ES-I3 (cell line): Measurements from ENCODE around the gene TMA7.

ENCODE experiments used
- H3K36me3 ChIP-seq: 2 replicates; pipeline ENCODE4 v1.6.1; 2013; ENCODE audit warnings: mild to moderate bottlenecking, low read length, control low read depth, moderate library complexity; ENCODE audit not compliant: insufficient read depth
- H3K4me1 ChIP-seq: 2 replicates; pipeline ENCODE4 v1.6.1; 2013; ENCODE audit warnings: mild to moderate bottlenecking, control low read depth, low read length; ENCODE audit not compliant: insufficient read depth
- H3K9ac ChIP-seq: 2 replicates; pipeline ENCODE4 v1.6.1; 2013; ENCODE audit warnings: low read depth, mild to moderate bottlenecking, low read length, moderate library complexity
- H3K9me3 ChIP-seq: 2 replicates; pipeline ENCODE4 v1.6.1; 2013; ENCODE audit warnings: mild to moderate bottlenecking, low read length, moderate library complexity; ENCODE audit not compliant: control insufficient read depth, insufficient read depth

Gene TMA7

DNA sequence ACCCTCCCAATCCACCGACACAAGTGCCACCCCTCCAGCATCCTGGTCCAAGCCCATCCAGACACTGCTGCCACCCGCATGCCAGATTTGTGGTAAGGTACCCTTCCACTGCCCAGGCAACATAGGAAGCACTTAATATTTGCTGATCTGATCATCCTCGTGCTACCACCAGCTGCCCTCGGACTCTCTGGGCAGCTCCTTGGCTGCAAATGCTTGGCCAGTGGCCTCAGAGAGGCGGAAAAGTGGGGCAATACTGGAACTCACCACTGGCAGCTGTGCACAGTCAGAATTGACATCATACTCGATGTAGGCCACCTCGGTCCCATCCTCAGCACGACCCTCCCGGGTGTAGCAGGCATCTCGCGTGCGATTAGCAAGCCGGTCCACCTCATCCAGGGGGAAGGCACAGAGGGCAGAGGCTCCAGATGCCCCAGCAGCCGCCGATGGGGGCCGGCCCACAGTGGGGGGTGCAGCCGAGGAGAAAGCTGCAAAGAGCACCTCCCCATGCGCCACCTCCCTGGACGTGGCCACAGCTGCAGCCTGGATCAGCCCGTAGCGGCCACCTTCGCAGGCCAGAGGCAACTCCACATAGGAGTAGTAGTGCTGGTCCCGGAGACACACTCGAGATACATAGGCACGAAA lies 16.7 kb upstream of the TMA7 start:
- no peaks in the 10 kb centered on the region for H3K9me3 ChIP-seq
- H3K36me3 ChIP-seq = no peaks in the 10 kb centered on the region; the same call in none of the 2 replicates
- no peak overlapping the region for H3K9ac ChIP-seq
- peaks cover 15% of the 10 kb centered on the region; the same call in 1 of the 2 replicates for H3K4me1 ChIP-seq

DNA sequence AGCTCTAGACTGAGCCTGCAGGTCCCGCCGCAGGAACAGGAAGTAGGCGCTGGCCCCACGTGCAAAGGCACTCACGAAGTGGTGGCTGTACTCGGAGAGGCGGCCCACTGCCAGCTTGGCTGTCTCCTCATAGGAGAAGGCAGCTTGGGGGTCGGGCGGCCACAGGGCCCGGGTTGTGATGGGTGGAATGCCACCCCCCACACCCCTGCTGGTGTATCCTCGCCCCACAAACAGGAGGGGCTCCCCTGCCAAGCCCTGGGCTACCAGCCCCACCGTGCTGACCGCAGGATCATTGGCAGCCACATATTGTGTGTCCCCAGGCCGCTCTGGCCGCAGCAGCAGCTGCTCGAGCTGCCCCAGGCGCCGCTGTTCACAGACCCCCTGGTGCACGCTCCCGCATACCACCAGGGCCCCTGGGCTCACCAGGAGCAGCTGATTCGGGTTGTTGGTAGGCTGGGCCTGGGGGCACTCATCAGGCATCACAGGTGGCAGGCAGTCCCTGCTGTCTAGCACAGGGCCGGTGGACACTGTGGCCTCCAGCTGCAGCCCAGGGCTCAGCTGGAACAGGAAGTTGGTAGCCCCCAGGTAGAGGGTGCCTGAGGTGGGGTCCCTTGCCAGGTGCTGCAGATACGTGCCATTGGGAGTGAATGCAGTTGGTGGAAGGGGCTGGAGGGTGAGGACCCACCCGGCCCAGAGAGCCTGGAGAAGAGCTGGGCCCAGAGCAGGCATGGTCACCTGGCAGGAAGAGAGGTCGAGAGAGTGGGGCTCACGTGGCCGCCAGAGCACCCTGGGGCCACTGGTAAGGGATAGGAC lies 16.0 kb upstream of the TMA7 start:
- H3K4me1 ChIP-seq = peaks cover 15% of the 10 kb centered on the region; the same call in 1 of the 2 replicates

DNA sequence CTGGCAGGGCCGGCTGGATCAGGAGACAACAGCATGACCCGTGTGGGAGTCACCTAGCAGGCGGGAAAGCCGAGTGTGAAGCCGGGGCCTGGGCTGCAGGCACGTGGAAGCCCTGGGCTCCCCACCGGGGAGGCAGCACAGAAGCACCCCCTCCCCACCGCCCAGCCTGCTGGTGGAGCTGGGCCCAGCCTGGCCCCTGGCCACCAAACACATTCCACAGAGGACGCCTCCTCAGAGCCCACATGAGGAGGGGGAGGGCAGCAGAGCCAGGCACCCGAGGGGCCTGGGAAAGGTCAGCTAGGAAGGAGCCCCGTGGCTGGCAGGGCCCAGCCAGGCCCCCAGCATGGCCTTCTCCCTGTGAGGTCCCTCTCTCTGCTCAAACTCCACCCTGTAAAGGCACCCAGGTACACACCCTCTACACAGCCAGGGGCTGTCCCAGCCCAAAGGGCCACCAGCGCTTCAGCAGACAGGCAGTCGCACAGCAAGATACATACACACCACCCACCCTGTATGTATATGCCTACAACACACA lies 14.7 kb upstream of the TMA7 start:
- no peak overlapping the region for H3K9ac ChIP-seq
- H3K36me3 ChIP-seq = no peaks in the 10 kb centered on the region; the same call in 1 of the 2 replicates
- H3K9me3 ChIP-seq = no peaks in the 10 kb centered on the region
- H3K4me1 ChIP-seq = peaks cover 15% of the 10 kb centered on the region; the same call in 1 of the 2 replicates

More for the DNA sequence above, 16.0 kb upstream of the TMA7 start:
- no peaks in the 10 kb centered on the region for H3K9me3 ChIP-seq
- H3K9ac ChIP-seq = no peak overlapping the region
- no peaks in the 10 kb centered on the region; the same call in none of the 2 replicates for H3K36me3 ChIP-seq

DNA sequence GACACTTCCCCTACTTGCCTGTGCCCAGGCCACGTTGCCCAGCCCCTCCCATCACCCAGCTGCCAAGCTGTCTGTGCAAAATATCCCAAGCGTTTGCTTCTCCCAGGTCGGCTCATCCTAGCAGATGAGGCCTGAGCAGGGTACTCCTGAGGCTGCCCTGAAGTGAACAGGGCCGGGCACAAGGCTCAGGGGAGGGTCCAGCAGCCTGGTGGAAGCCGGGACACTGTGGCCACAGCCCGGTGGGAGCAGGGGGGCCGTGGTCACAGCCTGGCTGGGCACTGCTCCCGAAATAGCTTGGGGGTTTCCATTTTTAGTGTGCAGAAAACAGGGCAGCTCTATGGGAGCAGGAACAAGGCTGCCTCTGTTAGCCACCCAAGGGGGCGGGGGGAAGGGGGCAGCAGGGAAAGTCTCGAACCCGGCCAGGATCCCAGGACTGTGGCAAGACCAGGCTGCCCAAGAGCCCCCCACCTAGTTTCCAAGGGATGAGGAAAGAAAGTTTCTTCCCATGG lies 13.6 kb upstream of the TMA7 start:
- Histone ChIP-seq H3K4me1 (peaks cover 22% of the 10 kb centered on the region), H3K36me3 (no peaks in the 10 kb centered on the region; the same call in 1 of the 2 replicates), H3K9me3 (no peaks in the 10 kb centered on the region), H3K9ac (no peak overlapping the region)

DNA sequence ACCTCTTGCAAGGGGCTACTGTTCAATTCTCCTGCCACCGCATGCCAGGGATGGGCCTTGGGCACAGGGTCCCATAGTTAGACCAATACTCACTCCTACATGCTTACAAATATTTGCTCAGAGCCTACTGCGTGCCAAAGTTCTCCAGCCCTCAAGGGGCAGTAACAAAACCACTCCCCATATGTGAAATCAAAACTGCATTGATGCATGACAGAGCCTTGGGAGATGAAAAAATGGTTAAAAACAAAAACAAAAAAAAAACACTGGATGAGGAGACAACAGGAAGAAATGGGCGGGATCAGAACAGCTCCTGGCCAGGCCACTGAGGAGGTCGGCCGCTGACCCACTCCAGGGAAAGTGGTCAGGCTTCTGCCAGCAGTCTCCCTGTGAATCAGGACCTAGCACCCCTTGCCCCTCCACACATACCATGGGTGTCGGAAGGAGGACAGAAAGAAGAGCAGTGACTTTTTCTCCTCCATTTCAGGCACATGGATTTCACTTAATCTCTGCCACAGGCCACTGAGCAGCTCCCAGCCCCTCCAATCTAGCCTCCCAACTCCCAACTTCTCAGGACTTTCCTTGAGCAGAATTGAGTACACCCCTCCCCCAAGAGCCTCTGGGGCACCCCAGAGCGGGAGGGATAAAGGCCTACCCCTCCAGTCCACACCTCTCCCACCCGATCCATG lies 13.0 kb upstream of the TMA7 start:
- peaks cover 22% of the 10 kb centered on the region for H3K4me1 ChIP-seq
- no peaks in the 10 kb centered on the region for H3K9me3 ChIP-seq

DNA sequence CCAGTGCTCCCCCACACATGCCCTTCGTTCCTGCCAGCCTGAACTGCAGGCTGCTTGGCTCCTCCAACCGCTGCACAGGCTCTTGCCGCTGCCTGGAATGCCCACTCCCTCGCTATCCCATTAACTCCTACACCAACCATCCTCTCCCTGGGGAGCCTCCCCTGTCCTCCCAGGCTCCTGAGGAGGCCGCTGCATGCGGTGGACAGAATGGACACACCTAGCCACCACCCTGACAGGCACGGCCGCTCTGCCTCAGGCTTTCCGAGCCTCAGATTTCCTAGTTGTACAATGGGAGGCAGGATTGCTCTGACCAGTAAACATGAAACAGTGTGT lies 12.5 kb upstream of the TMA7 start:
- Histone ChIP-seq H3K9ac (no peak overlapping the region), H3K9me3 (no peaks in the 10 kb centered on the region), H3K4me1 (peaks cover 26% of the 10 kb centered on the region), H3K36me3 (peaks cover 7% of the 10 kb centered on the region)

More for the DNA sequence above, 13.0 kb upstream of the TMA7 start:
- H3K9ac ChIP-seq = no peak overlapping the region
- peaks cover 4% of the 10 kb centered on the region for H3K36me3 ChIP-seq

DNA sequence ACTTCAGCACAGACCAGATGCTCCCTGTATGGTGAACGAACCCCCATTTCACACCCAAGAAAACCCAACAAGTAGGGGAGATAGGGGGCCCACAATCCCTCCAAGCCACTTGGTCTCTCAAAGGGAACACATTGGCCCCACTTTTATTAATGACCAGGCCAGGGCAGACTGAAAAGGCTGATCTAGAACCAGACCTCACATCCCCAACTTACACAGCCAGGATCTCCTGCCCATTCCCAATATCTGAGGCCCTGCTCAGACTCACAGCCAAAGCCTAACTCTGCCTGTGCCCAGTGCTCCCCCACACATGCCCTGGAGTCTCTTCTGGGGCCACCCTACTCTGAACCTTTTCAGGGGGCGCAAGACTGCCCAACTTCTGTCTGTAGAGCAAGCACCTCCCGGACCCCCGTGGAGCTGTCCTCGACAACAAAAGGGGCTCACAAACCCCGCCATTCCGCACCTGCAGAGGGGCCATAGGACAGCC lies 11.9 kb upstream of the TMA7 start:
- H3K36me3 ChIP-seq = peaks cover 7% of the 10 kb centered on the region
- no peaks in the 10 kb centered on the region for H3K9me3 ChIP-seq
- H3K4me1 ChIP-seq = peaks cover 27% of the 10 kb centered on the region
- peak overlapping the region; percentile 86 for H3K9ac ChIP-seq

DNA sequence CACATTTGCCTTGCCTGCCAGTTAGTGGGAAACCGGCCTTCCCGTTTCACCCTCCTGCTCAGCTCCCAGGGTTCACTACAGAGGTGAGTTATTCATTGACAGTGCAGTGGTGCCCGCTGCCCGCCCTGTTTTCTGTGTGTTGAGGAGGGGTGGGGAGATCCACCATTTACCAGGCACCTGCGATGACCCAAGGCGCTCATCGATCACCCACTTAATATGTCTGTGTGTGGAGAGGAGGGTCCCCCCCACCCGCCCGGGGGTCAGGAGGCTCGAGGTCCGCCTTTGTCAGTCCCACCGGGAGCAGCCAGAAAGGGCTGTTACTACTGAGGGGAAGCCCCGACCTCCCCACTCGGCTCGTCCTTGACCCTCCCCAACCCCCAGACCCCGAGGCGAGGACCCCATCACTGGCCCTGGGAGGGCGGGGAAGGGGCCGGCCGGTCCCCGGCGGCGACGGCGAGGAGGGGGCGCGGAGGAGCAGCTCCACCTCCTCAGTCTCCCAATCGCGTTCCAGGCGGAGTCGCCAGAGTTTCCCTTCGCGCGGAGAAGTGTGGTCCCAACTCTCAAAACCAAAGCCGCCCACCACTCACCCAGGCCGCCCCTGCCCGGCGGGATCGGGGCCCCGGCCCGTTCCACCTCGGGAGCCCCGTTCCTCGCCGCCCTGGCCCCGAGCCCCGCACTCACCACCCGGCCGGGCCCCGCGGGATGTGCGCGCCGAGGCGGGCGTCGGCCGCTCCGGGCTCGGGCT lies 11.3 kb upstream of the TMA7 start:
- H3K4me1 ChIP-seq = peaks cover 27% of the 10 kb centered on the region
- H3K36me3 ChIP-seq = peaks cover 9% of the 10 kb centered on the region
- no peaks in the 10 kb centered on the region for H3K9me3 ChIP-seq
- peak overlapping the region; percentile 86 for H3K9ac ChIP-seq

DNA sequence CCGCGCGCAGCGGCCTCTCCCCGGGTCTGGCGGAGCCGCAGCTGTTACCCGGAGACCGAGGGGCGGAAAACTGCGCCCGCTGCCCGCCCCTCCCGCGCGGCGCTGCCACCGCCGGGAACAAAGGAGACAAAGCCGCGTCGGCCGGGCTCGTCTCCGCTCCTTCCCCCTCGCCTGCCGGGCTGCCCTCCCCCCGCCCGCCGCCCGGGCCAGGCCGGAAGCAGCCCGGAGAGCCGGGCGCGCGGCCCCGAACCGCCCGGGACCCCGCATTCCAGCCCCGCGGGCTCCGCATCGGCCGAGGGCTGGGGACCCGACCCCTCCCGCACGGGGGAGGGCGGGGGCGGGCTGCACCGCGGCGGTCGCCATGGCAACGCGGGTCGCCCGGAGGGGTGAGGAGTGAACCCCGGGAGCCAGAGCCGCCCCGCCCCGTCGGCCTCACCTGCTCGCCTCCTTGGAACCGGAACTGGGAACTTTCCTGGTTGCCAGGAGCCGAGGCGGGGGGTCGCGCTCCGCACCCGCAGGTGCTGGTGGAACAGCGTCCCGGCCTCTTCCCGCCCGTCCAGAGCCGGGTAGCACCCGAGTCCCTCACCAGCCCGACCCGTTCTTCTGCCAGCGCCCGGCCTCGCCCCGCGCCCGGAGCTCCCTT lies 10.6 kb upstream of the TMA7 start:
- Histone ChIP-seq H3K4me1 (peaks cover 27% of the 10 kb centered on the region), H3K9ac (peak overlapping the region; percentile 86), H3K9me3 (no peaks in the 10 kb centered on the region), H3K36me3 (peaks cover 16% of the 10 kb centered on the region)

DNA sequence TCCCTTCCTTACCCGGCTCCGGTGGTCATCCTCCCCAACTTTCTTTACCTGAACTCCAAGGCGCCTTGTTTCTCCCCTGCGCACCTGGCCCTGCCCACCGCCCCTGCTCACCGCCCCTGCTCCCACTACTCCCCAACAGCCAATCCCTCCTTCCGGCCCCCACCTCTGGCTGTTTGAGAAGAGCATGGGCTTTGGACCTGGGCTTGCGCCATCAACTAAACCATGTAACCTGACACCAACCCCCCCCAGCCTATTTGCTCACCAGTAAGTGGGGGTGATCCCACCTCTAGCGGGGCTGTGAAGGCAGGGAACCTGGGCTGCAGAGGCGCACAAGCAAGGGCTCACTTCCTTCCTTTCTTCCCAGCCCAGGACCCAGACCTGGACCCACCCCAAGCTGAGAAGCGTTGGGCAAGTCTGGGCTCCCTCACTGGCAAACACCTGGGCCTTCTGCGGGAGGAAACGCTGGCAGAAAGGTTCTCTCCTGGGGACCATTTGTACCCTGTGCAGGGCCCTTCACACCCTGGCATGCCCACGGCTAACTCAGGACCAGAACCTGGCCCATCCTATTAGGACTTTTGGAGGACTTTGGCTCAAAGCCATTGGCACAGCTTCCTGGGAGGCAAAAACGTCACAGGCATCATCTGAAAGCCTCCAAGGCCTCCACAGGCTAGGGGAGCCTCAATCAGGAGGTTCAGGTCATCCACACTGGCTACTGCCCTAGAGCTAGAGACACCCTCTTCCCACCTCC lies 9.9 kb upstream of the TMA7 start, which contains the start of gene PLXNB1:
PLXNB1 (minus strand) TSS at position 127 of the 748 bp plus-strand sequence. CDS start 5,475 bp downstream, outside the sequence.
- peak within 1 kb of the TSS; percentile 86 for H3K9ac ChIP-seq
- peaks cover 27% of the 10 kb centered on the region for H3K4me1 ChIP-seq
- peaks cover 18% of the 10 kb centered on the region for H3K36me3 ChIP-seq
- no peaks in the 10 kb centered on the region for H3K9me3 ChIP-seq

DNA sequence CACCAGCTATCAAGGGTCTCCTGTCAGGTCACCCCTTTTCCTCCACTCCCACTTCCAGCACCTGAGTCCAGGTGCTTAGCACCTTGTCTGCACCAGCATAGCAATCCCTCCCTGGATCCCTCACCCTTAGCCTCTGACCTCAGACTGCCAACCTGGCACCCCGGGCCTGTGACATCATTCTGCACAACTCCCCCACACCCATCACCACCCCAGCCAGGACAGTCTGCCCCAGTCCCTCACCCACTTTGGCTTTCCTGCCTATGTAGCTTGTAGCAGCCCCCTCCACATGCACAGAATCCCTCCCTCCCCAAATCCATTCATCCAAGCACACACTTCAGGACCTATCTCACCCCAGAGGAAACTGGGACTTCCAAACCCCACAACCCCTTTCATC lies 9.4 kb upstream of the TMA7 start:
- Histone ChIP-seq H3K9ac (peak overlapping the region; percentile 86; the same call in 1 of the 2 replicates), H3K4me1 (peaks cover 25% of the 10 kb centered on the region)

DNA sequence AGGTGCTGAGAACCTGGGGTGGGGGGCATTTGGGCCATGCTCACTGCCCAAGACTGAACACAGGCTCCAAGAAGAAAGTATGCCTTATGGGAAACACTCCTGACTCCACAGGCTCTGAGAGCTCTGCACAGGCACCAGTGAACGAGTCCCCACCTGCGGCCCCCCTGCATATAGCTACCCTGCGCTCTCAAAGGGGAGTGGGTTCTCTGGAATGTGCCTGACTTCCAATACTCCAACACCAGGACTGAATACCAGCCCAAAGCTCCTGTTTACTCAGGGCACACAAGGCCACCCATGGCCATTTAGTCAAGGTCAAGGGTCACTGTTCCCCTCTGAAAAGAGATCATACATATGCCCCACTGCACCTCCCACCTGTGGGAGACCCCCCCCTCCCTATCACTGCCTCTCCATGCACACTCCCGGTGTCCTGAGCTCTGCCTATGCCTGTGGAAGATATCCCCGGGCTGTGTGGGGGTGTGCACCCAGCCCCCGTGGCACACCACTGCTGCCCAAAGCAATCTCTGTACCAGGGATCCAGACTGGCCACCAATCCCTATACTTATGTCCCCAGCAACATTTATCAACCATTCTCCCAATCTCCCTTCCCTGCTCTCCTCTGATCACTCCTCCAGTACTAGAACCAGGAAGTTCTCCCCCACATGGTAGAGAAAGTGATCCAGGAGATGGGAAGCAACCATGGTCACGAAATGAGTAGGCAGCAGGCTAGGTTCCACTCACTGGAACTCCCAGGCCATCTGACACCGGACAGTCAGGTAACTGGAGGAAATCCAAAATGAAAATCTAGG lies 8.6 kb upstream of the TMA7 start:
- peaks cover 26% of the 10 kb centered on the region for H3K4me1 ChIP-seq
- H3K36me3 ChIP-seq = peaks cover 18% of the 10 kb centered on the region
- no peak overlapping the region for H3K9ac ChIP-seq
- no peaks in the 10 kb centered on the region for H3K9me3 ChIP-seq

More for the DNA sequence above, 9.4 kb upstream of the TMA7 start:
- no peaks in the 10 kb centered on the region for H3K9me3 ChIP-seq
- H3K36me3 ChIP-seq = peaks cover 18% of the 10 kb centered on the region
